Measurements from ENCODE around the gene MSI1. TPM values are rescaled to one million over a fixed set of nuclear protein-coding genes. Genes with fewer than 3 reads are reported as not detected.
"Not testable (repeated sequence)": the region's sequence is repeated elsewhere in the genome, so short reads cannot be mapped to it uniquely, and the experiment has no call there.

The MSI1 gene
- total and polyA plus RNA-seq, 9 donors: 0.83 to 4.9 (median 1.9) TPM

- intact Hi-C loops (cut with DNase I): no loop called here
Observed at GRCh38 chr12:120337730-120338129, 31.2 kb downstream of the MSI1 start.

DNA sequence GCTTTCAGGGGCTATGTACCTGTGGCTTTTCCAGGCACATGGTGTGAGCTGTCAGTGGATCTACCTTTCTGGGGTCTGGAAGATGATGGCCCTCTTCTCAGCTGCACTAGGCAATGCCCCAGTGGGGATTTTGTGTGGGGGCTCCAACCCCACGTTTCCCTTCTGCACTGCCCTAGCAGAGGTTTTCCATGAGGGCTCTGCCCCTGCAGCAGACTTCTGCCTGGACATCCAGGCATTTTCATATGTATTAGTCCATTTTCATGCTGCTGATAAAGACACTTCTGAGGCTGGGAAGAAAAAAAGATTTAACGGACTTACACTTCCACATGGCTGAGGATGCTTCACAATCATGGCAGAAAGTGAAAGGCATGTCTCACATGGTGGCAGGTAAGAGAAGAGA is 32.6 kb downstream of the MSI1 start:
- WGBS, 3 donors: 88 to 95% (median 91%) methylated on average over 2 of the region's 2 CpGs
- intact Hi-C loops (cut with DNase I); H3K36me3 ChIP-seq; DNase-seq; H3K4me1 ChIP-seq (ENCODE audit: insufficient read depth); H3K27me3 ChIP-seq; H3K4me3 ChIP-seq; H3K27ac ChIP-seq; H3K9me3 ChIP-seq: not testable (repeated sequence)

More at GRCh38 chr12:120337730-120338129, 31.2 kb downstream of the MSI1 start:
- Histone ChIP-seq H3K27ac (no peak overlapping the region), H3K4me3 (no peak overlapping the region), H3K4me1 (ENCODE audit: insufficient read depth) (peaks cover 8% of the 10 kb centered on the region), H3K9me3 (no peaks in the 10 kb centered on the region), H3K27me3 (no peaks in the 10 kb centered on the region), H3K36me3 (no peaks in the 10 kb centered on the region)
- TF ChIP-seq, protein P1, sequence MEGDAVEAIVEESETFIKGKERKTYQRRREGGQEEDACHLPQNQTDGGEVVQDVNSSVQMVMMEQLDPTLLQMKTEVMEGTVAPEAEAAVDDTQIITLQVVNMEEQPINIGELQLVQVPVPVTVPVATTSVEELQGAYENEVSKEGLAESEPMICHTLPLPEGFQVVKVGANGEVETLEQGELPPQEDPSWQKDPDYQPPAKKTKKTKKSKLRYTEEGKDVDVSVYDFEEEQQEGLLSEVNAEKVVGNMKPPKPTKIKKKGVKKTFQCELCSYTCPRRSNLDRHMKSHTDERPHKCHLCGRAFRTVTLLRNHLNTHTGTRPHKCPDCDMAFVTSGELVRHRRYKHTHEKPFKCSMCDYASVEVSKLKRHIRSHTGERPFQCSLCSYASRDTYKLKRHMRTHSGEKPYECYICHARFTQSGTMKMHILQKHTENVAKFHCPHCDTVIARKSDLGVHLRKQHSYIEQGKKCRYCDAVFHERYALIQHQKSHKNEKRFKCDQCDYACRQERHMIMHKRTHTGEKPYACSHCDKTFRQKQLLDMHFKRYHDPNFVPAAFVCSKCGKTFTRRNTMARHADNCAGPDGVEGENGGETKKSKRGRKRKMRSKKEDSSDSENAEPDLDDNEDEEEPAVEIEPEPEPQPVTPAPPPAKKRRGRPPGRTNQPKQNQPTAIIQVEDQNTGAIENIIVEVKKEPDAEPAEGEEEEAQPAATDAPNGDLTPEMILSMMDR (IDR thresholded peaks at IDR 0.05): no peak
- no peak for DNase-seq
- WGBS, 3 donors: 84 to 90% (median 89%) methylated on average over 2 of the region's 2 CpGs

DNA sequence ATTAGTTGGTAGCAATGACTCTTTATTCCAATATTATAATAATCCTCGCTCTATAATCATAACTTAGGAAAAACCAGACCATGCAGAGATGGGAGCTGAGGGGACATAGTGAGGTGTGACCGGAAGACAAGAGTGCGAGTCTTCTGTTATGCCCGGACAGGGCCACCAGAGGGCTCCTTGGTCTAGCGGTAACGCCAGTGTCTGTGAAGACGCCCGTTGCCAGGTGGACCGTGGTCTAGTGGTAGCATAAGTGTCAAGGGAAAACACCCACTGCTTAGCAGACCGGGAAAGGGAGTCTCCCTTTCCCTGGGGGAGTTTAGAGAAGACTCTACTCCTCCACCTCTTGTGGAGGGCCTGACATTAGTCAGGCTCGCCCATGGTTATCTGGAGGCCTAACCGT is 33.5 kb downstream of the MSI1 start:
- TF ChIP-seq, protein P1 (IDR thresholded peaks at IDR 0.05): peak in 1 of 3 donors; percentile 9
- WGBS, 3 donors: 15 to 19% (median 17%) methylated on average over 12 of the region's 12 CpGs
- peak in 4 of 5 donors; percentile 51 to 56 (median 54) for DNase-seq
- intact Hi-C loops (cut with DNase I); H3K27ac ChIP-seq; H3K4me3 ChIP-seq; H3K9me3 ChIP-seq; H3K36me3 ChIP-seq; H3K27me3 ChIP-seq; H3K4me1 ChIP-seq (ENCODE audit: insufficient read depth): not testable (repeated sequence)

GRCh38 chr12:120332523-120332922 is 36.4 kb downstream of the MSI1 start:
- TF ChIP-seq, protein P1 (IDR thresholded peaks at IDR 0.05): no peak
- TF ChIP-seq POLR2A (IDR thresholded peaks at IDR 0.05) (no peak), EP300 (IDR thresholded peaks at IDR 0.05) (no peak)
- H3K27ac ChIP-seq: no peak overlapping the region
- DNase-seq: no peak
- intact Hi-C loops (cut with DNase I): no loop called here
- H3K9me3 ChIP-seq: no peaks in the 10 kb centered on the region
- H3K4me3 ChIP-seq: no peak overlapping the region
- H3K4me1 ChIP-seq (ENCODE audit: insufficient read depth): peaks cover 5% of the 10 kb centered on the region
- H3K36me3 ChIP-seq: no peaks in the 10 kb centered on the region
- 86 to 88% (median 86%) methylated on average over 7 of the region's 7 CpGs for whole genome bisulfite sequencing, 3 donors
- H3K27me3 ChIP-seq: no peaks in the 10 kb centered on the region

- intact Hi-C loops (cut with DNase I): no loop called here
Observed at GRCh38 chr12:120332041-120332440, 36.9 kb downstream of the MSI1 start.

More at GRCh38 chr12:120332041-120332440, 36.9 kb downstream of the MSI1 start:
- DNase-seq: no peak
- WGBS, 3 donors: 83 to 87% (median 85%) methylated on average over 5 of the region's 5 CpGs
- no peak overlapping the region for H3K27ac ChIP-seq
- no peaks in the 10 kb centered on the region for H3K9me3 ChIP-seq
- peaks cover 8% of the 10 kb centered on the region for H3K4me1 ChIP-seq (ENCODE audit: insufficient read depth)
- no peaks in the 10 kb centered on the region for H3K27me3 ChIP-seq
- TF ChIP-seq POLR2A (IDR thresholded peaks at IDR 0.05): no peak
- TF ChIP-seq EP300 (IDR thresholded peaks at IDR 0.05): no peak
- TF ChIP-seq, protein P1 (IDR thresholded peaks at IDR 0.05): no peak
- H3K36me3 ChIP-seq: no peaks in the 10 kb centered on the region
- H3K4me3 ChIP-seq: no peak overlapping the region

All from ovary (tissue), 9 donors.